Ishikawa (cell line): ENCODE measurements around the gene ATP2B2.

Experiments
- CEBPB ChIP-seq: IDR thresholded peaks from 2 replicates; pipeline ENCODE4 v1.6.1; 2012
- CREB1 ChIP-seq: IDR thresholded peaks from 2 replicates; pipeline ENCODE4 v1.6.1; 2012; ENCODE audit warnings: low read depth
- EGR1 ChIP-seq: IDR thresholded peaks from 2 replicates; pipeline ENCODE4 v1.6.1; 2012
- EP300 ChIP-seq: IDR thresholded peaks from 2 replicates; pipeline ENCODE4 v1.6.1; 2012; ENCODE audit warnings: borderline replicate concordance
- FOXM1 ChIP-seq: IDR thresholded peaks from 2 replicates; pipeline ENCODE4 v1.6.1; 2012; ENCODE audit warnings: low read depth, borderline replicate concordance
- MAX ChIP-seq: IDR thresholded peaks from 2 replicates; pipeline ENCODE4 v1.6.1; 2012
- NFIC ChIP-seq: IDR thresholded peaks from 2 replicates; pipeline ENCODE4 v1.6.1; 2012
- RAD21 ChIP-seq: IDR thresholded peaks from 2 replicates; pipeline ENCODE4 v1.6.1; 2012; ENCODE audit warnings: low read depth
- REST ChIP-seq: IDR thresholded peaks from 2 replicates; pipeline ENCODE4 v1.6.1; 2012; ENCODE audit warnings: low read depth, mild to moderate bottlenecking
- TCF12 ChIP-seq: IDR thresholded peaks from 2 replicates; pipeline ENCODE4 v1.6.1; 2012; ENCODE audit warnings: low read depth
- USF1 ChIP-seq: IDR thresholded peaks from 2 replicates; pipeline ENCODE4 v1.6.1; 2012
- YY1 ChIP-seq: IDR thresholded peaks from 2 replicates; pipeline ENCODE4 v1.6.1; 2012; ENCODE audit warnings: low read depth

GRCh38 chr3:10339376-10339955 lies 165.9 kb downstream of the ATP2B2 start:
- TF ChIP-seq EP300 = no peak
- no peak for TF ChIP-seq RAD21
- TF ChIP-seq TCF12 = no peak
- TF ChIP-seq FOXM1 = no peak
- TF ChIP-seq MAX = no peak
- TF ChIP-seq REST = no peak
- no peak for TF ChIP-seq YY1
- TF ChIP-seq USF1 = no peak
- TF ChIP-seq CEBPB = no peak
- no peak for TF ChIP-seq CREB1
- TF ChIP-seq EGR1 = no peak
- TF ChIP-seq NFIC = no peak
